ENCODE data around the gene DYNC1I1.

Gene DYNC1I1

GRCh38 chr7:95794917-95795515 is 22.7 kb downstream of the DYNC1I1 start:
- no peak for DNase-seq

GRCh38 chr7:95796617-95797016 is 24.3 kb downstream of the DYNC1I1 start:
- DNase-seq: no peak

GRCh38 chr7:95798401-95798930 is 26.1 kb downstream of the DYNC1I1 start:
- no peak for DNase-seq

GRCh38 chr7:95800787-95801186 is 28.4 kb downstream of the DYNC1I1 start:
- DNase-seq: no peak

- no peak for DNase-seq
Observed at GRCh38 chr7:95802270-95802669, 29.9 kb downstream of the DYNC1I1 start.

GRCh38 chr7:95804052-95804451 is 31.7 kb downstream of the DYNC1I1 start:
- DNase-seq: no peak

GRCh38 chr7:95805909-95806308 is 33.6 kb downstream of the DYNC1I1 start:
- no peak for DNase-seq

GRCh38 chr7:95808396-95808795 is 36.0 kb downstream of the DYNC1I1 start:
- DNase-seq: no peak

- DNase-seq: no peak
Observed at GRCh38 chr7:95811846-95812445, 39.6 kb downstream of the DYNC1I1 start.

GRCh38 chr7:95814721-95815120 is 42.4 kb downstream of the DYNC1I1 start:
- DNase-seq: no peak

GRCh38 chr7:95817866-95818640 is 45.7 kb downstream of the DYNC1I1 start:
- DNase-seq: no peak

- no peak for DNase-seq
Observed at GRCh38 chr7:95820778-95821177, 48.4 kb downstream of the DYNC1I1 start.

GRCh38 chr7:95822717-95823116 is 50.4 kb downstream of the DYNC1I1 start:
- DNase-seq: no peak

GRCh38 chr7:95824616-95825015 is 52.3 kb downstream of the DYNC1I1 start:
- DNase-seq: no peak

- DNase-seq: no peak
Observed at GRCh38 chr7:95828824-95829790, 56.8 kb downstream of the DYNC1I1 start.

GRCh38 chr7:95840953-95841950 is 68.9 kb downstream of the DYNC1I1 start:
- no peak for DNase-seq

GRCh38 chr7:95843286-95843685 is 70.9 kb downstream of the DYNC1I1 start:
- no peak for DNase-seq

- no peak for DNase-seq
Observed at GRCh38 chr7:95845007-95845406, 72.7 kb downstream of the DYNC1I1 start.

GRCh38 chr7:95847061-95847460 is 74.7 kb downstream of the DYNC1I1 start:
- no peak for DNase-seq

GRCh38 chr7:95859429-95859828 is 87.1 kb downstream of the DYNC1I1 start:
- DNase-seq: no peak

- no peak for DNase-seq
Observed at GRCh38 chr7:95861041-95861440, 88.7 kb downstream of the DYNC1I1 start.
